ENCODE measurements around the gene PANX1.

DNA sequence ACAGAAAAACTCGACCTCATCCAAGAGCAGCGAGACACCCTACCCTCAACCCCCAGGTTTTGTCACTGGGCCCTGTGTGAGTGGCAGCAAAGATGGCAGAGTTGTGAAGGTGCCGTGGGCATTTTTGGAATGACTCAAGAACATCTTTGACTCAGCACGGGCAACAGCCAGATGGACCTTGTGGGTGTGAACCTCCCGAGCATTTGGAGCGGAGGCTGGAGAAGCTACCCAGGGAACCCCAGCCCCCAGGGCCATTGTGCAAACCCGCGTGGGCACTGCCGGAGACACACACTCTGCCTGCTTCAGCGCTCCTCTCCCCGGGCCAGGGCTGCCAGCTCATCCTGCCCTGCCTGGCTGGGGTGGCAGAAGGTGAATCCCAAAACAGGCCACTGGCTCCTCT, 66.1 kb downstream of the PANX1 start:
- TF ChIP-seq TAF1 (IDR thresholded peaks at IDR 0.05; ENCODE audit: borderline replicate concordance, low read depth, low read length) (no peak), RAD21 (IDR thresholded peaks at IDR 0.05; ENCODE audit: low read length) (no peak), POLR2AphosphoS5 (IDR thresholded peaks at IDR 0.05; ENCODE audit: low read depth, low read length) (no peak), EZH2phosphoT487 (IDR thresholded peaks at IDR 0.05; ENCODE audit: borderline replicate concordance, low read depth) (no peak), FOXJ3 (CRISPR knock-in tag; IDR thresholded peaks at IDR 0.05) (no peak), NRF1 (IDR thresholded peaks at IDR 0.05; ENCODE audit: low read depth, low read length) (no peak), GABPA (IDR thresholded peaks at IDR 0.05; ENCODE audit: low read depth) (no peak), EP300 (IDR thresholded peaks at IDR 0.05; ENCODE audit: borderline replicate concordance in 1 of 2, low read depth in 1 of 2, low read length in 1 of 2) (no peak), NFIC (IDR thresholded peaks at IDR 0.05; ENCODE audit: borderline replicate concordance) (no peak)
- TF ChIP-seq, protein P1, sequence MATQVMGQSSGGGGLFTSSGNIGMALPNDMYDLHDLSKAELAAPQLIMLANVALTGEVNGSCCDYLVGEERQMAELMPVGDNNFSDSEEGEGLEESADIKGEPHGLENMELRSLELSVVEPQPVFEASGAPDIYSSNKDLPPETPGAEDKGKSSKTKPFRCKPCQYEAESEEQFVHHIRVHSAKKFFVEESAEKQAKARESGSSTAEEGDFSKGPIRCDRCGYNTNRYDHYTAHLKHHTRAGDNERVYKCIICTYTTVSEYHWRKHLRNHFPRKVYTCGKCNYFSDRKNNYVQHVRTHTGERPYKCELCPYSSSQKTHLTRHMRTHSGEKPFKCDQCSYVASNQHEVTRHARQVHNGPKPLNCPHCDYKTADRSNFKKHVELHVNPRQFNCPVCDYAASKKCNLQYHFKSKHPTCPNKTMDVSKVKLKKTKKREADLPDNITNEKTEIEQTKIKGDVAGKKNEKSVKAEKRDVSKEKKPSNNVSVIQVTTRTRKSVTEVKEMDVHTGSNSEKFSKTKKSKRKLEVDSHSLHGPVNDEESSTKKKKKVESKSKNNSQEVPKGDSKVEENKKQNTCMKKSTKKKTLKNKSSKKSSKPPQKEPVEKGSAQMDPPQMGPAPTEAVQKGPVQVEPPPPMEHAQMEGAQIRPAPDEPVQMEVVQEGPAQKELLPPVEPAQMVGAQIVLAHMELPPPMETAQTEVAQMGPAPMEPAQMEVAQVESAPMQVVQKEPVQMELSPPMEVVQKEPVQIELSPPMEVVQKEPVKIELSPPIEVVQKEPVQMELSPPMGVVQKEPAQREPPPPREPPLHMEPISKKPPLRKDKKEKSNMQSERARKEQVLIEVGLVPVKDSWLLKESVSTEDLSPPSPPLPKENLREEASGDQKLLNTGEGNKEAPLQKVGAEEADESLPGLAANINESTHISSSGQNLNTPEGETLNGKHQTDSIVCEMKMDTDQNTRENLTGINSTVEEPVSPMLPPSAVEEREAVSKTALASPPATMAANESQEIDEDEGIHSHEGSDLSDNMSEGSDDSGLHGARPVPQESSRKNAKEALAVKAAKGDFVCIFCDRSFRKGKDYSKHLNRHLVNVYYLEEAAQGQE (IDR thresholded peaks at IDR 0.05; ENCODE audit: low read depth, low read length), result no peak
- TF ChIP-seq, protein P2, sequence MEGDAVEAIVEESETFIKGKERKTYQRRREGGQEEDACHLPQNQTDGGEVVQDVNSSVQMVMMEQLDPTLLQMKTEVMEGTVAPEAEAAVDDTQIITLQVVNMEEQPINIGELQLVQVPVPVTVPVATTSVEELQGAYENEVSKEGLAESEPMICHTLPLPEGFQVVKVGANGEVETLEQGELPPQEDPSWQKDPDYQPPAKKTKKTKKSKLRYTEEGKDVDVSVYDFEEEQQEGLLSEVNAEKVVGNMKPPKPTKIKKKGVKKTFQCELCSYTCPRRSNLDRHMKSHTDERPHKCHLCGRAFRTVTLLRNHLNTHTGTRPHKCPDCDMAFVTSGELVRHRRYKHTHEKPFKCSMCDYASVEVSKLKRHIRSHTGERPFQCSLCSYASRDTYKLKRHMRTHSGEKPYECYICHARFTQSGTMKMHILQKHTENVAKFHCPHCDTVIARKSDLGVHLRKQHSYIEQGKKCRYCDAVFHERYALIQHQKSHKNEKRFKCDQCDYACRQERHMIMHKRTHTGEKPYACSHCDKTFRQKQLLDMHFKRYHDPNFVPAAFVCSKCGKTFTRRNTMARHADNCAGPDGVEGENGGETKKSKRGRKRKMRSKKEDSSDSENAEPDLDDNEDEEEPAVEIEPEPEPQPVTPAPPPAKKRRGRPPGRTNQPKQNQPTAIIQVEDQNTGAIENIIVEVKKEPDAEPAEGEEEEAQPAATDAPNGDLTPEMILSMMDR (IDR thresholded peaks at IDR 0.05), result no peak
- TF ChIP-seq, protein P3, sequence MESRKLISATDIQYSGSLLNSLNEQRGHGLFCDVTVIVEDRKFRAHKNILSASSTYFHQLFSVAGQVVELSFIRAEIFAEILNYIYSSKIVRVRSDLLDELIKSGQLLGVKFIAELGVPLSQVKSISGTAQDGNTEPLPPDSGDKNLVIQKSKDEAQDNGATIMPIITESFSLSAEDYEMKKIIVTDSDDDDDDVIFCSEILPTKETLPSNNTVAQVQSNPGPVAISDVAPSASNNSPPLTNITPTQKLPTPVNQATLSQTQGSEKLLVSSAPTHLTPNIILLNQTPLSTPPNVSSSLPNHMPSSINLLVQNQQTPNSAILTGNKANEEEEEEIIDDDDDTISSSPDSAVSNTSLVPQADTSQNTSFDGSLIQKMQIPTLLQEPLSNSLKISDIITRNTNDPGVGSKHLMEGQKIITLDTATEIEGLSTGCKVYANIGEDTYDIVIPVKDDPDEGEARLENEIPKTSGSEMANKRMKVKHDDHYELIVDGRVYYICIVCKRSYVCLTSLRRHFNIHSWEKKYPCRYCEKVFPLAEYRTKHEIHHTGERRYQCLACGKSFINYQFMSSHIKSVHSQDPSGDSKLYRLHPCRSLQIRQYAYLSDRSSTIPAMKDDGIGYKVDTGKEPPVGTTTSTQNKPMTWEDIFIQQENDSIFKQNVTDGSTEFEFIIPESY (IDR thresholded peaks at IDR 0.05; ENCODE audit: borderline replicate concordance, low read depth), result no peak
